Endodermal cell (in vitro differentiated cells): ENCODE data around the gene EPN2. TPM values are rescaled to one million over a fixed set of nuclear protein-coding genes. Genes with fewer than 3 reads are reported as not detected.

ENCODE experiments used
- DNase-seq: peaks from one replicate; pipeline ENCODE4 v3.0.0-alpha.2; 2017
- H3K27ac ChIP-seq: 2 replicates; pipeline ENCODE4 v1.5.1; 2013; ENCODE audit warnings: mild to moderate bottlenecking, low read depth, low read length, moderate library complexity
- H3K27me3 ChIP-seq: 2 replicates; pipeline ENCODE4 v1.6.1; 2013; ENCODE audit warnings: mild to moderate bottlenecking, low read length, moderate library complexity; ENCODE audit not compliant: insufficient read depth, control insufficient read depth, poor library complexity, severe bottlenecking
- H3K36me3 ChIP-seq: 2 replicates; pipeline ENCODE4 v1.7.0; 2013; ENCODE audit warnings: mild to moderate bottlenecking, low read length, moderate library complexity; ENCODE audit not compliant: control insufficient read depth, insufficient read depth
- H3K4me1 ChIP-seq: one replicate; pipeline ENCODE4 v1.7.0; 2013; ENCODE audit warnings: low read length; ENCODE audit not compliant: control insufficient read depth, insufficient read depth
- H3K4me3 ChIP-seq: 2 replicates; pipeline ENCODE4 v1.5.1; 2013; ENCODE audit warnings: mild to moderate bottlenecking, low read length, moderate library complexity
- H3K9ac ChIP-seq: 2 replicates; pipeline ENCODE4 v1.6.1; 2013; ENCODE audit warnings: mild to moderate bottlenecking, low read length, moderate library complexity; ENCODE audit not compliant: poor library complexity, severe bottlenecking; ENCODE audit errors: extremely low read depth
- H3K9me3 ChIP-seq: 2 replicates; pipeline ENCODE4 v1.6.1; 2013; ENCODE audit warnings: mild to moderate bottlenecking, low read length, moderate library complexity; ENCODE audit not compliant: control insufficient read depth
- H3K27ac Mint-ChIP-seq: 2 replicates; pipeline ENCODE4 v1.8.0; 2020; ENCODE audit warnings: mixed read lengths
- H3K27me3 Mint-ChIP-seq: 2 replicates; pipeline ENCODE4 v1.8.0; 2021; ENCODE audit warnings: mild to moderate bottlenecking, mixed read lengths; ENCODE audit not compliant: insufficient read depth
- H3K36me3 Mint-ChIP-seq: 2 replicates; pipeline ENCODE4 v1.8.0; 2020; ENCODE audit warnings: low read depth, mixed read lengths
- H3K4me1 Mint-ChIP-seq: 2 replicates; pipeline ENCODE4 v1.8.0; 2020; ENCODE audit warnings: mixed read lengths
- H3K4me3 Mint-ChIP-seq: 2 replicates; pipeline ENCODE4 v1.8.0; 2020; ENCODE audit warnings: mild to moderate bottlenecking, moderate library complexity, mixed read lengths
- H3K9me3 Mint-ChIP-seq: 2 replicates; pipeline ENCODE4 v1.8.0; 2020; ENCODE audit warnings: mild to moderate bottlenecking, mixed read lengths
- CTCF ChIP-seq: fragments of 200-600 bp; sonication (generic); conservative IDR thresholded peaks from 2 replicates; pipeline ENCODE4 v1.5.0; 2021; ENCODE audit warnings: antibody characterized with exemption, mild to moderate bottlenecking
- WGBS, 2 experiments: methylation state at CpG; one replicate each; pipeline versions ENCODE4 v1.1.5 to v1.1.7; 2013; ENCODE audit warnings: missing lambda C conversion rate in 2 of 2, mixed read lengths in 1 of 2; ENCODE audit not compliant: insufficient coverage in 1 of 2, insufficient read length in 1 of 2; 5-methylcytosine and 5-hydroxymethylcytosine counted together
- total RNA-seq, 2 donors: library from RNA; stranded (reverse); fragmentation: NEBNext Ultra II Directional in 1 of 2; extraction: Animal tissue kit (Norgen Biotek cat#: 25700) in 1 of 2; gene quantifications; 2 replicates in 1 of 2; 3 replicates in 1 of 2; pipeline ENCODE4 v1.2.1, GENCODE V29; 2021

EPN2 gene
- total RNA-seq, 2 donors from 2014 or later, result 46.0 to 50.9 TPM

- Mint-ChIP-seq H3K4me1 (peaks cover 21% of the 10 kb centered on the region), H3K9me3 (no peaks in the 10 kb centered on the region), H3K36me3 (peaks cover 22% of the 10 kb centered on the region), H3K27ac (no peak overlapping the region), H3K4me3 (no peak overlapping the region), H3K27me3 (no peaks in the 10 kb centered on the region)
- H3K27me3 ChIP-seq, result no peaks in the 10 kb centered on the region
- peak; percentile 38 for DNase-seq
- H3K36me3 ChIP-seq, result peaks cover 5% of the 10 kb centered on the region
- no peak overlapping the region for H3K27ac ChIP-seq
- WGBS, 2 experiments, result 99 to 100% methylated on average over 1 to 5 of the region's 5 CpGs
- no peaks in the 10 kb centered on the region for H3K9me3 ChIP-seq
- H3K9ac ChIP-seq, result no peak overlapping the region
- peaks cover 3% of the 10 kb centered on the region for H3K4me1 ChIP-seq
- no peak for TF ChIP-seq CTCF
- no peak overlapping the region for H3K4me3 ChIP-seq
Observed at GRCh38 chr17:19359856-19360255, 122.7 kb downstream of the EPN2 start.

GRCh38 chr17:19360772-19361171 is 123.6 kb downstream of the EPN2 start:
- Histone ChIP-seq H3K4me1 (peaks cover 3% of the 10 kb centered on the region), H3K27me3 (no peaks in the 10 kb centered on the region), H3K9me3 (no peaks in the 10 kb centered on the region), H3K9ac (no peak overlapping the region), H3K4me3 (no peak overlapping the region), H3K27ac (no peak overlapping the region), H3K36me3 (peaks cover 5% of the 10 kb centered on the region)
- TF ChIP-seq CTCF, result no peak
- H3K27me3 Mint-ChIP-seq, result no peaks in the 10 kb centered on the region
- 95% methylated on average over 6 to 8 of the region's 8 CpGs for WGBS, 2 experiments
- peaks cover 21% of the 10 kb centered on the region for H3K4me1 Mint-ChIP-seq
- DNase-seq, result peak; percentile 42
- no peak overlapping the region for H3K4me3 Mint-ChIP-seq
- H3K36me3 Mint-ChIP-seq, result peaks cover 20% of the 10 kb centered on the region
- no peaks in the 10 kb centered on the region for H3K9me3 Mint-ChIP-seq
- H3K27ac Mint-ChIP-seq, result no peak overlapping the region

GRCh38 chr17:19361326-19361725 is 124.2 kb downstream of the EPN2 start:
- H3K9me3 ChIP-seq, result no peaks in the 10 kb centered on the region
- DNase-seq, result peak; percentile 59
- Mint-ChIP-seq H3K36me3 (peaks cover 20% of the 10 kb centered on the region), H3K4me1 (peaks cover 21% of the 10 kb centered on the region), H3K9me3 (no peaks in the 10 kb centered on the region), H3K27ac (no peak overlapping the region), H3K4me3 (peak overlapping the region; percentile 76), H3K27me3 (no peaks in the 10 kb centered on the region)
- peaks cover 3% of the 10 kb centered on the region for H3K4me1 ChIP-seq
- WGBS, 2 experiments, result 75 to 94% methylated on average over 3 to 6 of the region's 6 CpGs
- TF ChIP-seq CTCF, result no peak
- H3K27me3 ChIP-seq, result no peaks in the 10 kb centered on the region
- H3K4me3 ChIP-seq, result no peak overlapping the region
- no peak overlapping the region for H3K27ac ChIP-seq
- H3K36me3 ChIP-seq, result peaks cover 5% of the 10 kb centered on the region
- H3K9ac ChIP-seq, result no peak overlapping the region
